ENCODE results near the gene TPMT. TPM values are rescaled to one million over a fixed set of nuclear protein-coding genes. Genes with fewer than 3 reads are reported as not detected.

Gene TPMT
- total RNA-seq, 2 donors from 2014 or later = 10.0 to 11.8 TPM

DNA sequence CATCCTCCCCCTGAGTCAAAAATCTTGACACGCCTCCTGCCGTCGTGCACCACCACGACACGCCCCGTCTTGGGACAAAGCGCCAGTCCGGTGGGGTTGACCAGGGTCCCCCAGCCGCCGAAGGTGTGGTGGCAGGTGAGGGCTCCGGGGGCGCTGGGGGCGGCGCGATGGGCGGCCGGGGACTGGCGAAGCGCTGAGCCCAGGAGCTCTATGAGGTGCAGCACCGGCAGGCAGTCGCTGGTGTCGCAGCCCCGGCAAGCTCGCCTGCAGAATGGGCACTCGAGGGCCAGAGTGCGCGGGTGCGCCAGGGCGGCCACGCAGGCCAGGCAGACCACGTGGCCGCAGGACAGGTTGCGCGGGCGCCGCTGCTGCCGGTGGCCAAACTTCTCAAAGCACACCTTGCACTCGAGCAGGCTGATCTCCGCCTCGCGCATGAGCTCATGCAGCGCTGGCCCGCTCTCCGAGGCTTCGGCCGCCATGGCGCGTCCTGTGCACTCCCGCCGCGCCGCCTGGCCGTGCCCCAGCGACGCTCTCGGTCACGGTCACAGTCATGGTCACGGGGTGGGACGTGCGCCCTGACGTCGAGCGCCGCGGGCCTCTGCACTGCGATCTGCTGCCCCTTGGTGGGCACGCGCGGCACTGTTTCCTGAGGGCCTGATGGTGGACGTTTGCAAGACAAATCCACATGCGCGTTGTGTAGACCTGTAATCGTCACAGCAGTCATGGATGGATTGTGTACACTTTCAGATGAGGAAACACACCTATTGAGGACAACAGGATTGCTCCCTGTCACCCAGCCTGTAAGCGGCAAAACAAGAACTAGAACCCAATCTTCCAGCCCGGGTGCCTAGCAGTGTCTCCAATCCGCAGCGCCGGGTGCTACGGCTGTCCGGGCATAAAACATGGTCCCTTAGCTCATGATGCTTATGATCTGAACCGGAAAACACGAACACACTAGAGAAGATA, 32.5 kb downstream of the TPMT start, which contains the start of gene NHLRC1:
Gene NHLRC1 (minus strand): TSS at position 550 of the 966 bp plus-strand sequence. CDS start 71 bp downstream, at position 479.
- DNase-seq (ENCODE audit: low spot score) = peak; percentile 98
- intact Hi-C loops (cut with DNase I) = loop anchor here (5.0 to 10.0 kb wide), 3 partner anchors 135 to 308 kb away; partner anchors contain the start of gene KIF13A (in 1 of the 2)

DNA sequence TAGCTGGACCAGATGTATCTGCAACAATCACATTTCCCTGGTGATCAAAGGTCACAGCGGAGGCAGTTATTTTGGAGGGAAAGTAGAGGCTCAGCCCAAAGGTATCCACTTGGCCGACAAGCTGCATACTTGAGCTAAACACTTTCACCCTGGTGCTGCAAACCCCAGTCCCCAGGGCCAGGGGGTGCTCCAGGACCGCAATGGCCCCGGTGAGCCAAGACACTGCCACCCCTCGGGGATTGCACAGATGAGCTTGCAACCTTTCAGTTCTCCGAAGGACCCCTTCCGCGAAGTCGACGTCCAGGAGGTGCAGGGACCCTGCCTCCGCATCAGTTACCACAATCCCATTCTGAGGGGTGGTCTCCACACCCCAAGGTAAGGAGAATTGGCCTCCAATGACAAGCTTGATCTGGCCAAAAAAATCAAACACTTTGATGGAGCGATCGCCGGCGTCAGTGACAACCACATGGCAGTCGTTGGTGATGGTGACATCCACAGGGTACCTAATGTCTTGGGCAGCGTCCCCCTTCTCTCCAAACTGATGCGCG, 33.2 kb downstream of the TPMT start:
- intact Hi-C loops (cut with DNase I) = loop anchor here (5.0 to 10.0 kb wide), 3 partner anchors 134 to 307 kb away; partner anchors contain the start of gene KIF13A (in 1 of the 2)
- DNase-seq (ENCODE audit: low spot score) = no peak

DNA sequence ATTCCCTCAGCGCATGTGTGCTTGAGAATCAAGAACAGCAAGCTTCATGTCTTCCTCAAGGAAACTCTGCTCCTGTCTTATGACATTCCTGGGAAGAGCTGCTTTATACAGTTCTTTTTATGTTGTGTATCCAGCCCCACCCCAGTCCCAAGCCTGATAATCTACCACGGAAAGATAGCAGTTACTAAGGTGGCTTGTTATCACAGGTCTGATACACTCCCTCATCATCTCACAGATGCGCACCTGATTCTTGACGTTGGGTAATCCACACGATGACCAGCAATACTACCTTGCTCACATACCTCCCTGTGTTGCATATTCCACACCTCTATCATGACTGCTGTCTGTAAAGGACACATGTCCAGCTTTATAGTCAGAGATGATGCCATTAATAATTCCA, 35.6 kb downstream of the TPMT start:
- DNase-seq (ENCODE audit: low spot score) = no peak
- intact Hi-C loops (cut with DNase I) = loop anchor here in 1 of 2 donors (10.0 kb wide), 1 partner anchor 934 kb away; no protein-coding TSS in a partner anchor

DNA sequence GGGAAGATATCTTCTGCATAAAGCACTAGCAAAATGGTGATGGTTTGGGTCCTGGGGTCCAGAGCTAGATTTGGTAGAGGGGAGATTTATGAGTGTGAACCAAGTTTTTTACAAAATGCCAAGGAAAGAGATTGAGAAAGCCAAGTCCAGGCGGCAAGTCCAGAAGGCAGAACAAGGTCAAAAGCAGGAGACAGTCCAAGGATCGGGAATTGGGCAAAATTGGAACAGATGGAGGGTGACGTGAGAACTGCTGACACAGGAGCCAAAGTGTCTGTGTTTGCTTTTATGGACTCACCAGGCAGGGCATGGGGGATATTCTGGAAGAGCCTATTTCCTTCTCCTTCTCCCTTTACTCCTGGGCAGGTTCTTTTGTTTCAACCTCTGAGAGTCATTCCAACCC, 36.5 kb downstream of the TPMT start:
- no peak for DNase-seq (ENCODE audit: low spot score)
- intact Hi-C loops (cut with DNase I) = loop anchor here in 1 of 2 donors (10.0 kb wide), 1 partner anchor 934 kb away; no protein-coding TSS in a partner anchor

- DNase-seq (ENCODE audit: low spot score) = no peak
- intact Hi-C loops (cut with DNase I) = loop anchor here in 1 of 2 donors (10.0 kb wide), 1 partner anchor 932 kb away; no protein-coding TSS in a partner anchor
Observed at GRCh38 chr6:18117136-18117535, 37.7 kb downstream of the TPMT start.

- DNase-seq (ENCODE audit: low spot score) = no peak
- intact Hi-C loops (cut with DNase I) = loop anchor here in 1 of 2 donors (10.0 kb wide), 1 partner anchor 931 kb away; no protein-coding TSS in a partner anchor
Observed at GRCh38 chr6:18115356-18115755, 39.5 kb downstream of the TPMT start.

DNA sequence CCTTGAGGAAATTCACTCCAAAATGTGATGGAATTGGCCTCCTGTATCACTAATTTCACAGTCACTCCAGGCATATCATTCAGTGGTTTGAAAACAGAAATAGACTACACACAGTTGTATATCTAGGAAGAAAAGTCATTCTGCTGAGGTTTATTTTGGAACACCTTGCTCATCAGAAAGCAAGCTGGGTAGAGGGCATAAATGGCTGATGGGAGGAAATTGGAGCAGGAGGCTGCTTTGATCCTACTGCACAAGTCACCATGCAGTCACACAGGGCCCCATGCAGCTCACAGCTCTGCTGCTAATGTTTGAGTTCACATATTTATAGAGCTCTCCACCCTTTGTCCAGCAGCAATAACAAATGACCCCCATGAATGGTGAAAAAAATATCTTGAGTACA, 44.7 kb downstream of the TPMT start:
- intact Hi-C loops (cut with DNase I) = loop anchor here in 1 of 2 donors (10.0 kb wide), 1 partner anchor 925 kb away; no protein-coding TSS in a partner anchor

GRCh38 chr6:18107061-18107460, 47.8 kb downstream of the TPMT start:
- intact Hi-C loops (cut with DNase I) = no loop called here
- no peak for DNase-seq (ENCODE audit: low spot score)

More for the DNA sequence above, 44.7 kb downstream of the TPMT start:
- no peak for DNase-seq (ENCODE audit: low spot score)

- intact Hi-C loops (cut with DNase I) = no loop called here
- DNase-seq (ENCODE audit: low spot score) = no peak
Observed at GRCh38 chr6:18102783-18103509, 51.9 kb downstream of the TPMT start.

DNA sequence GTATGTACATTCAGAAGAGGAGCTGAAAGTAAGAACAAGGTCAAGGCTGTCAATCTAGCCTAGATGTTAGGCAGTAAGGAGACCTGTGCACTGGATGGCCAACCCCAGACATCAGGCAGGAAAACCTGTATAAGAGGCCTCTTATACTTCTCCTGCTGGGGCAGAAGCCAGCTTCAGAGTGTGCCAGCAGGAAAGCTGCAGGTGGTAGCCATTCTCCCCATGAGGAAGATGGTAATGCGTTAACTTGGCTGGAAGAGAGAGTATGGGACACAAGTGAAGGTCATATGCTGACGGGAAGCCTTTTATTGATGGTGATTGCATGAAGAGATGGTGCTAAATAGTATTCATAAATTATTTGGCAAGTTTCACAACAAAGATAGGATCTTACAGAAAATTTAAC, 53.0 kb downstream of the TPMT start:
- DNase-seq (ENCODE audit: low spot score) = no peak
- intact Hi-C loops (cut with DNase I) = no loop called here

DNA sequence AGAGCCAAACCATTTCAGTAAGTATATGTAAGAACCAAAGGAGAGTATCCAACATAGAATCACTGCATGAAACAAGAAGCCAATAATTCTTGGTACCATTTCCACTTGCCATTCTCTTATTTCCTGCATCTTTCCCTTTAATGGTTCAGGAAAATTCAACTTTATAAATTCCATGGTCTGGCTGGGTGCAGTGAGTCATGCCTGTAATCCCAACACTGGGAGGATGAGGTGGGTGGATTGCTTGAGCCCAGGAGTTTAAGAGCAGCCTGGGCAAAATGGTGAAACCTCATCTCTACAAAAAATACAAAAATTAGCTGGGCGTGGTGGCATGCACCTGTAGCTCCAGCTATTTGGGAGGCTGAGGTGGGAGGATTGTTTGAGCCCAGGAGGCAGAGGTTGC, 53.6 kb downstream of the TPMT start:
- no peak for DNase-seq (ENCODE audit: low spot score)
- intact Hi-C loops (cut with DNase I) = no loop called here

- no peak for DNase-seq (ENCODE audit: low spot score)
- intact Hi-C loops (cut with DNase I) = no loop called here
Observed at GRCh38 chr6:18100296-18100695, 54.6 kb downstream of the TPMT start.

DNA sequence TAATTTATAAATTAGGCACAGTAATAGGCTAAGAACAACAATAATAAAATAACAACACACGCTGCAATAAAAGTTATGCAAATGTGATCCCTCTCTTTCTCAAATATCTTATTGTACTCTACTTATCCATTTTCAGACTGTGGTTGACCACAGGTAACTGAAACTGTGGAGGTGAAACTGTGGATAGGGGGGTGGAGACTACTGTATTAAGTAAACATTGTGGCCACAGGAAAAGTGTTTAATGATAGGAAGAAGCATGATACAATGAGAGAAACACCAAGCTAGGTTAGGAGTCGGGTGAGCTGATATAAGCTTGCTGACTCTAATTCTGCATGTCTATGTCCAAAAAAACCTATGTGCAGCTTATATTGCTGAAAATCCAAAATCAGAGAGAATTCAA, 55.4 kb downstream of the TPMT start:
- intact Hi-C loops (cut with DNase I) = no loop called here
- no peak for DNase-seq (ENCODE audit: low spot score)

DNA sequence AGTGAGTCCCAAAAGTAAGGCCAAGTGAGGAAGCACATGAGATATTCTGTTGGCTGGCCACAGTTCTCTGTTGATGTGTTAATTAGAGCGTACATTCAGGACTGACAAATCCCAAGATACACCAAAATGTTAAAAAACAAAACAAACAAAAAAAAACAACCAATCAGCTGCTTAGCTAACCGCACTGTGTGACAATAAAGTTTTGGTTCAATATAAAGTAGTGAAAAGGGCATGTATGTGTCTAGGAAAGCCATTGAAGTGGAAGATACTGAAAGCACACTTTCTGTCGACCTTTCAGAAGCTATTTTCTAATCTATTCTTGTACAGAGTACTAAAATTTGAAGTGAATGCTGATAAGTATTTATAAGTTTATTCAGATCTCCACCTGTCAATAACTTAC, 58.5 kb downstream of the TPMT start:
- intact Hi-C loops (cut with DNase I) = no loop called here
- no peak for DNase-seq (ENCODE audit: low spot score)

- DNase-seq (ENCODE audit: low spot score) = no peak
- intact Hi-C loops (cut with DNase I) = no loop called here
Observed at GRCh38 chr6:18091382-18091781, 63.5 kb downstream of the TPMT start.

DNA sequence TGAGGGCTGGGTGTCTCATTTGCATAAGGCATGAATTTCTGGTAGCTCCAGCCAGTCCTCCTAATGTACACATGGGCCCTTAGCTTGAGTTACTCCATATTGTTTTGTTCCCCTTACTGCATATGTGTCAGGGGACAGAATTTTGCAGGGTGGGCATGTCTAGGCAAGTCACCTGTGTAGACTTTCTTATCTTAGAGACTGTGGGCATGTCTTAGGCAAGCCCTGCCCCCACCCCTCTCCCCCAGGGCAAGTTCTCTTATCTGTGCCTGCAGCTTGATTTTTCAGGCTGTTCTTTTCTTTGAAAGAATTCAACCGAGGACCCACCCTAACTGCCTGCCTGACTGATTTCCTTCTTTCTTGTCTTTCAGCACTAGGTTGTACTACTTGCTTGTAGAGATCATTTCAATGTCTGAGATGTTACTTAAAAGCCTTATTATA, 64.5 kb downstream of the TPMT start:
- no peak for DNase-seq (ENCODE audit: low spot score)
- intact Hi-C loops (cut with DNase I) = no loop called here

- intact Hi-C loops (cut with DNase I) = no loop called here
- no peak for DNase-seq (ENCODE audit: low spot score)
Observed at GRCh38 chr6:18088419-18089296, 66.2 kb downstream of the TPMT start.

DNA sequence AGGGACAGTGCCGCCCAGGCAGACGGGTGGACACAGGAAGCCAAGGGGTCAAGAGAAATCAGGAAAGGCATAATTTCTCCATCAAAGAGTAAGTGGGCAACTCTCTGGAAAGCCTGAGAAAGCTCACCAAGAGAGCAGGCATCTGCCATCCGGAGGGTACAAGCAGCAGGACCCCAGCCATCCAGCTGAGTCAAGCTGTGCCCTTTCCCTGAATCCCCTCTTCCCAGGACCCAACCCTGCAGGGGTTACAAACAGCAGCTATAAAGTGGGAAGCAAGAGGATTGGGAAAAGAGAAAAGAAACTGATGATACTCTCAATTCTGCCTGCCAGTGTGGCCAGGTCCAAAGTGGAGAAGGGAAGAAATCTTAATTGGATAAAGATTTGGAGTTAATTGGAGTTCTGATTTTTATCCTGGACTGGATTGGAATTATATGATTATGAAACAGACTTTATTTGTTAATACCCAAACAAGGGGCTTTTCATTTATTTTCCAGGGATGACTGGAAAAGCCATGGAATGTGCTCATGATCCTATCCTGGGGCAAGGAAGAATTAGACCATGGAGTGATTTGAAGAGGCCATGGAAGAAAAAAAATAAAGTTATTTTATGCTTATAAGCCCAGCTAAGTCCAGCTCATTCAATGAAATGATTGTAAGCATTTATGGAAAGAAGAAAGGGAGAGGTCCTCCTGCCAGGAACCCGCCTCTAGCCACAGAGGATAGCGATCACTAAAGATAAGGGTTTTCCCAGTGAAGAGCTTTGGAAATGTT, 67.3 kb downstream of the TPMT start:
- intact Hi-C loops (cut with DNase I) = no loop called here
- no peak for DNase-seq (ENCODE audit: low spot score)
